ENCODE data around the gene PROZ.

The PROZ gene

GRCh38 chr13:113142876-113143275, 15.6 kb upstream of the PROZ start:
- in situ Hi-C loops (cut with MboI; ENCODE audit: low sequenced_read_pairs, unreplicated experiment), result no loop called here
- TF ChIP-seq CTCF (IDR thresholded peaks at IDR 0.05; ENCODE audit: borderline replicate concordance, control extremely low read depth, extremely low read depth, insufficient read depth, missing control alignments), result no peak
- DNase-seq (ENCODE audit: low spot score), result no peak

GRCh38 chr13:113143466-113144254, 14.8 kb upstream of the PROZ start:
- no peak for TF ChIP-seq CTCF (IDR thresholded peaks at IDR 0.05; ENCODE audit: borderline replicate concordance, control extremely low read depth, extremely low read depth, insufficient read depth, missing control alignments)
- DNase-seq (ENCODE audit: low spot score), result no peak
- in situ Hi-C loops (cut with MboI; ENCODE audit: low sequenced_read_pairs, unreplicated experiment), result no loop called here

GRCh38 chr13:113144255-113144629, 14.2 kb upstream of the PROZ start:
- no peak for DNase-seq (ENCODE audit: low spot score)
- TF ChIP-seq CTCF (IDR thresholded peaks at IDR 0.05; ENCODE audit: borderline replicate concordance, control extremely low read depth, extremely low read depth, insufficient read depth, missing control alignments), result no peak
- in situ Hi-C loops (cut with MboI; ENCODE audit: low sequenced_read_pairs, unreplicated experiment), result no loop called here

GRCh38 chr13:113145496-113145895, 13.0 kb upstream of the PROZ start:
- no peak for TF ChIP-seq CTCF (IDR thresholded peaks at IDR 0.05; ENCODE audit: borderline replicate concordance, control extremely low read depth, extremely low read depth, insufficient read depth, missing control alignments)
- no peak for DNase-seq (ENCODE audit: low spot score)
- in situ Hi-C loops (cut with MboI; ENCODE audit: low sequenced_read_pairs, unreplicated experiment), result no loop called here

- DNase-seq (ENCODE audit: low spot score), result no peak
- in situ Hi-C loops (cut with MboI; ENCODE audit: low sequenced_read_pairs, unreplicated experiment), result no loop called here
- TF ChIP-seq CTCF (IDR thresholded peaks at IDR 0.05; ENCODE audit: borderline replicate concordance, control extremely low read depth, extremely low read depth, insufficient read depth, missing control alignments), result no peak
These were observed 12.4 kb upstream of the PROZ start for GRCh38 chr13:113145911-113146598.

- DNase-seq (ENCODE audit: low spot score), result no peak
- in situ Hi-C loops (cut with MboI; ENCODE audit: low sequenced_read_pairs, unreplicated experiment), result no loop called here
- TF ChIP-seq CTCF (IDR thresholded peaks at IDR 0.05; ENCODE audit: borderline replicate concordance, control extremely low read depth, extremely low read depth, insufficient read depth, missing control alignments), result no peak
These were observed 11.7 kb upstream of the PROZ start for GRCh38 chr13:113146750-113147149.
